SHP77 treated with DMSO at 0.1 percent for 48 hours (cell line): ENCODE measurements around the gene ANKRD16.
"Not testable (repeated sequence)": the region's sequence is repeated elsewhere in the genome, so short reads cannot be mapped to it uniquely, and the experiment has no call there.

Experiments
- DNase-seq: peaks from one replicate; lab custom pipeline; 2025; lab: John Stamatoyannopoulos, UW

Gene ANKRD16

GRCh38 chr10:5889624-5890451 lies at the start of gene ANKRD16, which contains the start of gene FBH1:
Gene ANKRD16, minus strand, starts transcription at chr10:5889893. Its CDS starts 539 bp downstream, at chr10:5889354.
Gene FBH1, plus strand, starts transcription at chr10:5890243. Its CDS starts 103 bp downstream, at chr10:5890346.
- DNase-seq = peak; percentile 76

- no peak for DNase-seq
Measured at GRCh38 chr10:5938291-5938690, 48.6 kb upstream of the ANKRD16 start.

GRCh38 chr10:5937016-5937415 lies 47.3 kb upstream of the ANKRD16 start:
- no peak for DNase-seq

- DNase-seq = no peak
Measured at GRCh38 chr10:5935628-5936027, 45.9 kb upstream of the ANKRD16 start.

GRCh38 chr10:5933909-5934546 lies 44.3 kb upstream of the ANKRD16 start:
- DNase-seq = no peak

GRCh38 chr10:5932345-5932744 lies 42.7 kb upstream of the ANKRD16 start:
- DNase-seq = no peak

- DNase-seq = no peak
Measured at GRCh38 chr10:5930272-5930671, 40.6 kb upstream of the ANKRD16 start.

GRCh38 chr10:5929442-5929841 lies 39.7 kb upstream of the ANKRD16 start:
- DNase-seq = no peak

GRCh38 chr10:5927306-5927705 lies 37.6 kb upstream of the ANKRD16 start:
- no peak for DNase-seq

- no peak for DNase-seq
Measured at GRCh38 chr10:5924889-5925288, 35.2 kb upstream of the ANKRD16 start.

GRCh38 chr10:5921746-5922145 lies 32.1 kb upstream of the ANKRD16 start:
- no peak for DNase-seq

- DNase-seq = no peak
Measured at GRCh38 chr10:5919568-5919967, 29.9 kb upstream of the ANKRD16 start.

GRCh38 chr10:5918763-5919162 lies 29.1 kb upstream of the ANKRD16 start:
- DNase-seq = no peak

GRCh38 chr10:5917305-5917704 lies 27.6 kb upstream of the ANKRD16 start:
- DNase-seq = no peak

- no peak for DNase-seq
Measured at GRCh38 chr10:5915451-5915850, 25.8 kb upstream of the ANKRD16 start.

- no peak for DNase-seq
Measured at GRCh38 chr10:5913736-5914135, 24.0 kb upstream of the ANKRD16 start.

GRCh38 chr10:5911670-5912069 lies 22.0 kb upstream of the ANKRD16 start:
- DNase-seq = no peak

- DNase-seq = no peak
Measured at GRCh38 chr10:5910323-5911100, 20.8 kb upstream of the ANKRD16 start.

GRCh38 chr10:5908676-5909075 lies 19.0 kb upstream of the ANKRD16 start:
- not testable (repeated sequence) for DNase-seq

- DNase-seq = no peak
Measured at GRCh38 chr10:5906651-5907050, 17.0 kb upstream of the ANKRD16 start.

GRCh38 chr10:5905854-5906507 lies 16.3 kb upstream of the ANKRD16 start:
- DNase-seq = no peak

GRCh38 chr10:5904227-5904626 lies 14.5 kb upstream of the ANKRD16 start:
- no peak for DNase-seq
